Heart left ventricle (tissue), 16 donors: ENCODE data around the gene GLIS2. TPM values are rescaled to one million over a fixed set of nuclear protein-coding genes. Genes with fewer than 3 reads are reported as not detected.

Experiments used
- ATAC-seq, 4 donors: fragments of 200-7000 bp; cut with Tn5 transposase; one replicate each; pipeline ENCODE4 v1.9.1; 2020 to 2022; ENCODE audit warnings: moderate library complexity in 4 of 4, mild to moderate bottlenecking in 3 of 4, moderate number of reproducible peaks in 1 of 4
- DNase-seq, 5 donors: peaks; one replicate each; pipeline ENCODE4 v3.0.0-alpha.2; 2020
- H3K27ac ChIP-seq, 12 donors: fragments of 200-600 bp; sonication (generic) in 4 of 12; one replicate each; pipeline versions ENCODE4 v1.5.0 to v1.8.0; 2016 to 2022; ENCODE audit warnings: mild to moderate bottlenecking in 2 of 12
- H3K27me3 ChIP-seq, 9 donors: fragments of 200-600 bp; sonication (generic) in 2 of 9; one replicate each; pipeline versions ENCODE4 v1.5.1 to v1.8.0; 2016 to 2022; ENCODE audit warnings: mild to moderate bottlenecking in 3 of 9
- H3K36me3 ChIP-seq, 9 donors: fragments of 200-600 bp; sonication (generic) in 2 of 9; one replicate each; pipeline versions ENCODE4 v1.5.0 to v1.8.0; 2018 to 2022; ENCODE audit warnings: mild to moderate bottlenecking in 2 of 9
- H3K4me1 ChIP-seq, 12 donors: fragments of 200-600 bp; sonication (generic) in 4 of 12; one replicate each; pipeline versions ENCODE4 v1.5.0 to v1.8.0; 2016 to 2022; ENCODE audit warnings: mild to moderate bottlenecking in 3 of 12
- H3K4me3 ChIP-seq, 12 donors: fragments of 200-600 bp; sonication (generic) in 4 of 12; one replicate each; pipeline versions ENCODE4 v1.5.0 to v1.8.0; 2017 to 2022; ENCODE audit warnings: mild to moderate bottlenecking in 9 of 12, moderate library complexity in 4 of 12
- H3K9me3 ChIP-seq, 12 donors: fragments of 200-600 bp; sonication (generic) in 4 of 12; one replicate each; pipeline versions ENCODE4 v1.5.0 to v1.8.0; 2016 to 2022; ENCODE audit warnings: mild to moderate bottlenecking in 1 of 12
- POLR2A ChIP-seq, 2 donors: fragments of 450-650 bp; IDR thresholded peaks; one replicate each; pipeline ENCODE4 v1.6.1; 2017; ENCODE audit warnings: antibody characterized with exemption in 2 of 2, mild to moderate bottlenecking in 2 of 2, moderate library complexity in 2 of 2
- WGBS, 4 donors: extraction: QIAGEN DNeasy Blood & Tissue Kit in 2 of 4; methylation state at CpG; one replicate each; pipeline versions ENCODE4 v1.1.5 to v1.1.7; 2013 to 2018; 5-methylcytosine and 5-hydroxymethylcytosine counted together
- intact Hi-C, 10 donors: fragments of 100-400 bp; cut with DNase I; formaldehyde crosslinking; loops; one replicate each; pipeline versions ENCODE4 v1.11.1 to v1.14.2; 2022
- polyA plus RNA-seq, 2 donors: library from polyadenylated mRNA; stranded (reverse); fragments of 200-250 nt; gene quantifications; one replicate each; pipeline ENCODE4 v1.2.3, GENCODE V29; 2013
- total RNA-seq, 9 donors: library from RNA; depleted of rRNA in 2 of 9; stranded (reverse); fragments of >200 nt in 2 of 9; fragmentation: NEBNext Ultra II Directional in 3 of 9; extraction: Animal tissue kit (Norgen Biotek cat#: 25700) in 3 of 9; gene quantifications; one replicate each; pipeline versions ENCODE4 v1.1.0 to v1.2.4, GENCODE V29; 2016 to 2023
- TF ChIP-seq, protein P1 (sequence below), 12 donors: fragments of 200-600 bp; sonication (generic) in 4 of 12; IDR thresholded peaks; one replicate each; pipeline versions ENCODE4 v1.5.0 to v1.8.0; 2018 to 2022; ENCODE audit warnings: antibody characterized with exemption in 12 of 12, mild to moderate bottlenecking in 5 of 12
- donor health status: ischemic (EF 13 %, LVEDD 7.1; RV severe dilation, severe dysfunction).
- donor health status: healthy with polysubstance abuse.
- donor health status: DM: no; HTN: yes; CAD: no.
- donor health status: DM: no; HTN: no; CAD: no.
- donor health status: ischemic (EF 25% LVEDD 6.9; RV normal size, moderate dysfunction).
- donor health status: ischemic (EF 25% LVEDD 5.7; RV mildly dilated, moderate dysfunction).
- donor health status: healthy.
- donor health status: DM: yes; HTN: yes; CAD: no.
- donor health status: ischemic (EF 35%, LVEDD 5.7; RV mildly dilated, moderate dysfunction).
- donor health status: nonischemic (EF 11% LVEDD 7.7; RV severe dilation, severe dysfunction).
- donor health status: DM: yes; HTN: yes; CAD: no.
- donor health status: PGD.
- donor health status: ischemic (EF 29% LVEDD 5.4; RV normal size, mild dysfunction).
- donor health status: nonischemic (EF 23%, LVEDD 6.1; RV moderate dilation, normal function).

The GLIS2 gene
- total and polyA plus RNA-seq, 11 donors = 7.6 to 23.4 (median 12.7) TPM

DNA sequence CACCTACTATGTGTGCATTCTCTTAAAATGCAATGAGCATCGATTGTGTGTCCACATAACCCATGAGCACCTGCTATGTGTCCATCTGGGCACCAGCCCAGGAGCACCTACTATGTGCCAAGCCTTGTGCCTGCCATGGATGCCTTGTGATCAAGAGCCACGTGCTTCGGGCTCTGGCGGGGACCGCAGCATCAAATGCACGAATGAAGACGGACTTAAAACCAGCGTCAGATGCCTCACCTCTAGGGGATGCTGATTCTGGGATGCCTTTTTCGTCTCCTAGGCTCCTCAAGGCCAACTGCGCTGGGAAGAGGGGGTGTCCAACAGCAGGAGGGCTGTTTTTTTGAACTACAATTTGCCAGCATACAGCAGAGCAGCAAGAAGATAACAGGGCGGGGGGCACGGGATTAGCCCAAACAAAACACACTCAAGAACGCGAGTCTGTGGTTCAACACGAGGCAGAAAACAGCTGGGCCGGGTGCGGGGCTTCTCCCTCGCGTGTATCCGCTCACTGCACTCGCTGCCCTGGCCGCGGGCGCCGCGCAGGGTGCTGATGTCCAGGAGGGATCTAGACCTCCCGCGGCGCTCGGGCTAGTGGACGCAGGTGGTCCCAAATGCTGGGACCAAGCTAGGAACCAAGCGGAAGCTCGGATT lies 1.2 kb upstream of the GLIS2 start:
- Histone ChIP-seq H3K4me1 (peaks cover 11 to 59% (median 42%) of the 10 kb centered on the region in 12 donors), H3K4me3 (peak overlapping the region; percentile 16 to 92 (median 69)), H3K27ac (peak overlapping the region; percentile 69 to 99 (median 92)), H3K9me3 (no peaks in the 10 kb centered on the region), H3K27me3 (peaks cover 0 to 32% (median 0%) of the 10 kb centered on the region in 9 donors), H3K36me3 (no peaks in the 10 kb centered on the region)
- TF ChIP-seq, protein P1, sequence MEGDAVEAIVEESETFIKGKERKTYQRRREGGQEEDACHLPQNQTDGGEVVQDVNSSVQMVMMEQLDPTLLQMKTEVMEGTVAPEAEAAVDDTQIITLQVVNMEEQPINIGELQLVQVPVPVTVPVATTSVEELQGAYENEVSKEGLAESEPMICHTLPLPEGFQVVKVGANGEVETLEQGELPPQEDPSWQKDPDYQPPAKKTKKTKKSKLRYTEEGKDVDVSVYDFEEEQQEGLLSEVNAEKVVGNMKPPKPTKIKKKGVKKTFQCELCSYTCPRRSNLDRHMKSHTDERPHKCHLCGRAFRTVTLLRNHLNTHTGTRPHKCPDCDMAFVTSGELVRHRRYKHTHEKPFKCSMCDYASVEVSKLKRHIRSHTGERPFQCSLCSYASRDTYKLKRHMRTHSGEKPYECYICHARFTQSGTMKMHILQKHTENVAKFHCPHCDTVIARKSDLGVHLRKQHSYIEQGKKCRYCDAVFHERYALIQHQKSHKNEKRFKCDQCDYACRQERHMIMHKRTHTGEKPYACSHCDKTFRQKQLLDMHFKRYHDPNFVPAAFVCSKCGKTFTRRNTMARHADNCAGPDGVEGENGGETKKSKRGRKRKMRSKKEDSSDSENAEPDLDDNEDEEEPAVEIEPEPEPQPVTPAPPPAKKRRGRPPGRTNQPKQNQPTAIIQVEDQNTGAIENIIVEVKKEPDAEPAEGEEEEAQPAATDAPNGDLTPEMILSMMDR (IDR thresholded peaks at IDR 0.05) = no peak
- TF ChIP-seq POLR2A (IDR thresholded peaks at IDR 0.05) = no peak
- 3 to 4% (median 4%) methylated on average over 33 of the region's 33 CpGs for WGBS, 4 donors
- ATAC-seq = peak in 2 of 4 donors; percentile 0 to 1
- intact Hi-C loops = no loop called here
- DNase-seq = peak in 1 of 5 donors; percentile 59

DNA sequence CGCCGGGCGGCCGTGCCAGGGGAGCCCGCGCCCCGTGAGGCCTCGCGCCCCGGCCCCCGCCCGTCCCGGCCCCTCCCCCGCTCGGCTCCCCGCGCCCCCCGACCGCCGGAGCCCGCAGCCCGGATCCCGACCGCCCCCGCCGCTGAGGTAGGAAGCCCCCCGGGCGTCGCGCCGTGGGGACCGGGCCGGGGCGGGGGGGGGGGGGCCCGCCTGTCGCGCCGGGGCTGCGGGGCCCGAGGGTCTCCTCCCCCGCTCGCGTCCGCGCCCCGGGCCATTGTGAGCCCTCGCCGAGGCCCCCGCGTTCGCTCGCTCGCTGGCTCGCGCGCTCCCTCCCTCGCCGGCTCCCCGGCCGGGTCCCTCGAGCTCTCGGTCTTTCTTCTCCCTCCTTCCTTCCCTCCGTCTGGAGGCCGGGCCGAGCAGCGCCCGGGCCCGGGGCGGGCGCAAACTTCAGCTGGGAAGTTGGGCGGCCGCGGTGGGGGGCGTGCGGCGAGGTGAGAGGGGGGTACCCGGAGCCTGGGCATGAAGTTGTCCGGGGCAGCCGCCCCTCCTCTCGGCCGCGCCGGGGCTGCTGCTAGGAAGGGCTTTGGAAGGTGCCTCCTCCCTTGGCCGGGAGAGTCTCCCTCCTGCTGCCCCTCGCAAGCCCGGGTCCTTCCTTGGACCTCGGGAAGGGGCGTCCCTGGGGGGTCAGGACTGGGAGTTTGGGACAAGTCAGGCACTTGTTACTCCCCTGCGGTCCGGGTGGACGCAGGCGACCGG lies 419 bp downstream of the GLIS2 start:
- intact Hi-C loops = no loop called here
- DNase-seq = no peak
- Histone ChIP-seq H3K4me1 (peaks cover 11 to 69% (median 56%) of the 10 kb centered on the region in 12 donors), H3K36me3 (no peaks in the 10 kb centered on the region), H3K27me3 (peaks cover 0 to 32% (median 0%) of the 10 kb centered on the region in 9 donors), H3K4me3 (peak overlapping the region; percentile 64 to 92 (median 77)), H3K9me3 (no peaks in the 10 kb centered on the region), H3K27ac (peak overlapping the region; percentile 68 to 99 (median 92))
- TF ChIP-seq, protein P1 (IDR thresholded peaks at IDR 0.05) = no peak
- TF ChIP-seq POLR2A (IDR thresholded peaks at IDR 0.05) = no peak
- WGBS, 4 donors = 0 to 2% (median 1%) methylated on average over 23 to 89 of the region's 93 CpGs
- peak in 1 of 4 donors; percentile 1 for ATAC-seq

DNA sequence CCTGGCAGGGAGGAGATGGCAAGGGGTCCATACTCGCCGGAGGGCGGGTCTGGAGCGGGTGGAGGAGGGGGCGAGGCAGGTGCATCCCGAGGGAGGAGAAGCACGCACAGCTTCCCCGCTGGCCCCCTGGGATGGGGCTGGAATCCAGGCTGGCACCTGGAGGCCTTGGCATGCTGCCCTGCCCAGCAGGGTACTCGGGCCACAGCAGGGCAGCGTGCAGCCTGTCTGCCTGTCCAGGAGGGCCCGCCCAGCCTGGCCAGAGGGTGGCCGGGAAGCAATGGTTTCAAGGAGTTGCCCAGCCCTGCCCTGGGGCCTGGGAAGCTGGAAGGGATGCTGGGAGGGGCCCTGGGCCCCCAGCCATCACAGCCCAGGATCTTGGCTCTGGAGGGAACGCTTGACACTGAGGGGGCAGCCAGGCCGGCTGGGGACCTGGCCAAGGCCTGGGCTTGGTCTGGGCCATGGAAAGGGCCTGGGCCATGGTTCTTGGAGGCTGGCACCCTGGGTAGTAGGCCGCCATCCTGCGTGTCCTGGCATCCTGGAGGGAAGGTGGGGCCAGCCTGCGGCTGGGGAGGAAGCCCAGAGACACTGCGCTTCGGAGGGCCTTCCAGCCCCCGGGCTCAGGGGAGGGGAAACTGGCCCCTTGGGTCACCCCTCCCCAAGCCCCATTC lies 1.1 kb downstream of the GLIS2 start:
- Histone ChIP-seq H3K9me3 (no peaks in the 10 kb centered on the region), H3K4me1 (peaks cover 11 to 76% (median 59%) of the 10 kb centered on the region in 12 donors), H3K4me3 (peak overlapping the region; percentile 64 to 92 (median 77)), H3K27me3 (peaks cover 0 to 32% (median 0%) of the 10 kb centered on the region in 9 donors), H3K27ac (peak overlapping the region in 11 of 12 donors; percentile 78 to 99 (median 91)), H3K36me3 (no peaks in the 10 kb centered on the region)
- WGBS, 4 donors = 16 to 30% (median 17%) methylated on average over 10 to 20 of the region's 20 CpGs
- peak in 3 of 5 donors; percentile 67 to 74 (median 70) for DNase-seq
- intact Hi-C loops = loop anchor here in 1 of 10 donors (1.0 kb wide), 1 partner anchor 11 kb away; no protein-coding TSS in a partner anchor
- TF ChIP-seq POLR2A (IDR thresholded peaks at IDR 0.05) = peak in 1 of 2 donors; percentile 28
- TF ChIP-seq, protein P1 (IDR thresholded peaks at IDR 0.05) = no peak
- peak; percentile 28 to 59 (median 48) for ATAC-seq
